Activated naive CD4-positive, alpha-beta T cell treated with anti-CD3 and anti-CD28 coated beads, Interleukin-2, amount 50 U/mL, for 72 hours (primary cell): ENCODE data around the gene BABAM2. TPM values are rescaled to one million over a fixed set of nuclear protein-coding genes. Genes with fewer than 3 reads are reported as not detected.

Experiments used
- ATAC-seq, 2 donors: fragments of 150-1000 bp; cut with Tn5 transposase; 2 replicates each; pipeline ENCODE4 v1.10.0; 2021; ENCODE audit warnings: mild to moderate bottlenecking in 2 of 2, moderate library complexity in 2 of 2
- DNase-seq, 2 donors: peaks; one replicate each; pipeline ENCODE4 v3.0.0; 2021 to 2022; ENCODE audit warnings: low spot score in 2 of 2
- H3K27ac Mint-ChIP-seq, 2 donors: one replicate each; pipeline ENCODE4 v1.8.0; 2022; ENCODE audit warnings: mild to moderate bottlenecking in 2 of 2, mixed read lengths in 2 of 2
- H3K36me3 Mint-ChIP-seq, 2 donors: one replicate each; pipeline ENCODE4 v1.8.0; 2022; ENCODE audit warnings: mixed read lengths in 2 of 2
- H3K9me3 Mint-ChIP-seq, 2 donors: one replicate each; pipeline ENCODE4 v1.8.0; 2022; ENCODE audit warnings: mixed read lengths in 2 of 2
- total RNA-seq, 2 donors: library from RNA; stranded (reverse); gene quantifications; one replicate each; pipeline ENCODE4 v1.2.3, GENCODE V29; 2022

BABAM2 gene
- total RNA-seq, 2 donors from 2014 or later: 45.2 to 59.8 TPM

DNA sequence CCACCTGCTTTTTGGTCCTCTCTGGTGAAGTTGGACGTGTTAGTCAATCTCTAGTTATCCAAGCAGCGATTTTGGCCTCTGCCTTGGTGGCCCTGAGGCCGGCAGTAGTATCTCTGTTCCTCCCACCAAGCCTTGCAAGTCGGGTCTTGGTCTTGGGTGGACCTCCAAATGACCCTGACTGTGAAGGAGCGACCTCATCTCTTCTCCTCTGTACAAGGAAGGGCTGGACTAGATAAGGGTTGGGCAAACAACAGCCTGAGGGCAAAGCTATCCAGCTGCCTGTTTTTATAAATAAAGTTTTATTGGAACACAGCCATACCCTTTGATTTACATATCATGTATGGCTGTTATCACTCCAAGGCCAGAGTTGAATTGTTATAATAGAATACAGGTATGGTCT, 427.5 kb downstream of the BABAM2 start:
- DNase-seq (no peak), ATAC-seq (no peak)
- peak overlapping the region in 1 of 2 donors; percentile 6 for H3K27ac Mint-ChIP-seq

DNA sequence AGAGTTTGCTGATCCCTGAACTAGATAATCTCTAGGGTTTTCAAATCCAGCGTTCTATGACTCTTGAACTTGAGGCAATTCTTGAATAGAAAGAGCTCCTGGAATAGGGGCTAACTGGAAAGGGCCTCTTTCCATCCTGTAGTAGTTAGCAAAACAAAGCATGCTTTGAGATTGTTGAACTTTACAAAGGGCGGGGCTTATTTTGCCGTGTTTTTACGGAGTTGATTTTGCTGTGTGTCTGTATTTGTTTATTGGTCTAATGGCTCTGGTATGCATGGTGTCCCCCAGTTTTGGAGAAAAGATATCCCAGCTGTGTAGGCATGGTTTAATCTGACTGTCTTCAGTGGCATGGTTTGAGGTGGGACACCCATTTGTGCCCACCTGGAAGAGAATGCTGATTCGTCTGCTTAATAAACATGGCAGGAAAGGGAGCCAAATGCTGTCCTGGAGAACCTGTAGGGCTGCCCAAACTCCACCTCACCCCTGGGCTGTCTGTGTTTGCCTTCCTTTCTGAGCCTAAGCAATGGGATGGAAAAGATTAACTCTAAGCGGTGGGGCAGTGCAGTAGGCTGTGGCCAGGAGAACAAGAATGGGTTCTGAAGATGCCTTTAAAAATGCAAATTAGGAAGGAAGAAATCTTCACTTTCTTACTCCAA, 428.1 kb downstream of the BABAM2 start:
- H3K36me3 Mint-ChIP-seq: no peaks in the 10 kb centered on the region
- H3K9me3 Mint-ChIP-seq: no peaks in the 10 kb centered on the region
- DNase-seq: no peak
- ATAC-seq: no peak
- H3K27ac Mint-ChIP-seq: no peak overlapping the region

More for the DNA sequence above, 427.5 kb downstream of the BABAM2 start:
- no peaks in the 10 kb centered on the region for H3K36me3 Mint-ChIP-seq
- H3K9me3 Mint-ChIP-seq: no peaks in the 10 kb centered on the region

DNA sequence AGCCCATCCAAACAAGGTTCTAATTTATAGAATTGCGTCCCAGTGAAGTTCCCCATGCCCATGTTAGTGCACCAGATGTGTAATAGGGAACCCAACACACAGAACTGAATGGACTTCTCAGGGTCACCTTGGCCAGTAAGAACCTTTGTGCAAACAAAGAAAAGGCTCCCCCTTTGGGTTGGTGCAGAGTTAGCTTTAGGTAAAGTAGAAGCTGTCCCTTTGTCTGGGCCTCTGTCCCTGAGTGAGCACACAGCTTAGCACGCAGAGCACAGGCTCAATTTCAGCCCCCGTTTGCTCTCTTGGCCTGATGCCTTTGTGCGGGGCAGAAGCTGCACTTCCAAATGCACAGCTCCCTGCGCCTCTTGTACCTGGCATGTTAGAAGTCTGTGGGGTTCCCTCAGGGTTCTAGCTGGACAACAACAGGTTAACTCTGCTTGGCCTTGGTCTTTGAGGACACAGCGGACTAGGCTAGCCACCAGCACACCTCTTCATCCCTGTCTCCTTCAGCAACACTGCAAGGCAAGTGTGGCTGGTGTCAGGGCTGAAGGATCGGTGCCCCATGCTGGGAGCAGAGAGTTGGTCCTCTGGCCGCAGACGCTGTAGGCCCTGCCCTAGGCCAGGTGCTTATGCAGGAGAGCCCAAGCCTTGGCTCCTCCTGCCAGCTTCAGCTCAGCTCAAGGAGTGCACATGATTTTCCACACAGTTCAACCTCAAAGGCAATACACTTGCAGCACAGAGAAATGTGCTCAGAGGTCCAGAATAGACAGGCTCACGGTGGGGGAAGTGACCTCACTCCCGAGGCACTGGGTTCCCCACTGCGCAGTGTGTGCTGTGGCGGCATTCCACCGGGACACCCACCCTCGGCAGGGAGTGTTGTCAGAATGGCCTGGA, 428.8 kb downstream of the BABAM2 start:
- Mint-ChIP-seq H3K9me3 (no peaks in the 10 kb centered on the region), H3K36me3 (no peaks in the 10 kb centered on the region), H3K27ac (no peak overlapping the region)
- DNase-seq (no peak), ATAC-seq (no peak)

DNA sequence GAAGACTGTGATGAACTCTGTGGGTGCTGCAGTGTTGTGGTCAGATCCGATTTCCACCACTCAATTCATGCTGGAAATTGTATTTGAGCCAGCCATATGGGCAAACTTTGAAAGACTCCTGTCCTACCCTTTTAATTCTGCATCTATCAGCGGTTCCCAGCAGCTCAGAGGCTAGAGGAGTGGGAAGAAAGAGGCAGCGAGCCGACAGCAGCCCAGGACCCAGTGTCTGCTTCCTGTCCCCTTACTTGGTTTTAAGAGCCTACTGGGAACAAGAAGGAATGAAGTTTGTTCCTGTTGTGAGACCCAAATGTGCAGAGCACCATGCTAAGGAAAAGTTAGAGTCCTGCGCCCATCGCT, 429.5 kb downstream of the BABAM2 start:
- H3K27ac Mint-ChIP-seq: no peak overlapping the region
- no peak for DNase-seq
- ATAC-seq: no peak
- no peaks in the 10 kb centered on the region for H3K36me3 Mint-ChIP-seq
- no peaks in the 10 kb centered on the region for H3K9me3 Mint-ChIP-seq

DNA sequence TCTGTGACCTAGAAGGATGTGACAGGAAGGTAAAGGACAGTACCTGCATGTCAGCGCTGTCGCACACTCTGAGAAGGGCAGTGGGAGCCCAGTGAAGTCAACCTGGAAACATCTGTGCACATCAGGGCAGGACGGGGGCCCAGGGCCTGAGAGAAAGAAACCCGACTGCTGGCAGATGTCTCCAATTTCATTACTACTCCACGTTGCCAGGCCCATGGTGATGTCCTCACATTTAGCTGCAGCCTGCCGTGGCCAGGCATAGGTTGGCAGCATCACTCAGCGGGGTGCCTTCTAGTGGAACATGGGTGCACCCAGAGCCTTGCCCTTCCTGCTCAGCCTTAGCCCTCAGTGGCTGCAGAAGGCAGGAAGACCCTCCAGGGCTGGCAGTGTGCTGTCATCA, 429.8 kb downstream of the BABAM2 start:
- no peaks in the 10 kb centered on the region for H3K9me3 Mint-ChIP-seq
- ATAC-seq: no peak
- no peaks in the 10 kb centered on the region for H3K36me3 Mint-ChIP-seq
- DNase-seq: no peak
- H3K27ac Mint-ChIP-seq: no peak overlapping the region

DNA sequence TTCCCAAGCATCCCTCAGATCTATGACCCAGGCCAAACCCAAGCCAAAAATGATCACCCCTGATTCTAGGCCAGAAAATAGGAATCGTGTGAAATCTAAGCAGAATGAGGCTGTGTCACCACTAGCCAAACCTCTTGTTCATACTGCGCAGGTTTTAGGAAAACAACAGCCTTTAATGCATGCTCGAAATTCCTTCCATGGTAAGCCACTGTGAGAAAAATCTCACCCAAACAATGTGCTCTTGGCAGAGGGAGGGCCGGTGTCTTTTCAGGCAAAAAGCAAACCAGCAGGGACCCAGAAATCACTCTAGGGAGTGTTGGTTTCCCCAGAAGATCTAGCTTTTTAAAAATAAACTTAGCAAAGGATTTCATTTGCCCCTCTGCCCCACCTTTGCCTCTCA, 430.9 kb downstream of the BABAM2 start:
- no peaks in the 10 kb centered on the region for H3K9me3 Mint-ChIP-seq
- DNase-seq: no peak
- no peaks in the 10 kb centered on the region for H3K36me3 Mint-ChIP-seq
- no peak overlapping the region for H3K27ac Mint-ChIP-seq
- no peak for ATAC-seq

DNA sequence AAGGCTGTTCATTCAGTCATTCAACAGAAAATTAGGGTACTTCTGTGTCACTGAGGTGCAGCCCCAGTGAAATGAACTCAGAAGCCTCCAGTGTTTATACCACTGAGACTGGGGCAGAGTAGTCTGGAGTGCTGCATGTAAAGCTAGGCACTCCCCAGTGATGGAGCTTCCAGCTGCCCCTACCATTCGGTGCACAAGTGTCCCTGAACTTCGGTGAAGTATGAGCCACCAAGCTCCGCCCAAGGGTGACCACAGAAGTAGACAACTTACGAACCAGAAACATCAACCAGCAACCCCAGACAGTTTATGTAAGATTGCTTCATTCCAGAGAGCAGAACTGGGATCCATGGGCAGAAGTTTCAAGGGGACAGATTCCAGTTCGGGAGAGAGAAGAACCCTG, 431.5 kb downstream of the BABAM2 start:
- peak overlapping the region in 1 of 2 donors; percentile 79 for H3K27ac Mint-ChIP-seq
- DNase-seq (no peak), ATAC-seq (no peak)
- no peaks in the 10 kb centered on the region for H3K9me3 Mint-ChIP-seq
- no peaks in the 10 kb centered on the region for H3K36me3 Mint-ChIP-seq

DNA sequence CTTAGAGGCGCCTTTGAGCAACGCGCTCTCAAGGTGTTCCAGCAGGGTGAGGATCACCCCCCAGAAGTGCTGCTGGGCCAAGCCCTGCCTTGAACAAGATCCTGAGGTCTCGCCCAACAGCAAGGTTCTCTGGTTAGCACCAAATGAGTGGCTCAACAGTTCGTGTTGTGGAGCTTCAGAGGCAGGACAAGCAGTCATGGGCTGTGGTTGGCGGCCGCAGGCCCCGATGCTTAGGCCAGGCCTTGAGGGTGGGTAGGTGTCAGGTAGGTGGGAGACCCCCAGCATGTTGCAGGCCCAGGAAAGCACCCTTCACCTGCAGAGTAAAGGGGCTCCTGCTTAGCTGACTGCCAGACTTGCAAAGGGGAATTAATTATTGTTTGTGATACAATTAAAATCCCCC, 431.9 kb downstream of the BABAM2 start:
- Mint-ChIP-seq H3K27ac (no peak overlapping the region), H3K36me3 (no peaks in the 10 kb centered on the region), H3K9me3 (no peaks in the 10 kb centered on the region)
- ATAC-seq (no peak), DNase-seq (no peak)

DNA sequence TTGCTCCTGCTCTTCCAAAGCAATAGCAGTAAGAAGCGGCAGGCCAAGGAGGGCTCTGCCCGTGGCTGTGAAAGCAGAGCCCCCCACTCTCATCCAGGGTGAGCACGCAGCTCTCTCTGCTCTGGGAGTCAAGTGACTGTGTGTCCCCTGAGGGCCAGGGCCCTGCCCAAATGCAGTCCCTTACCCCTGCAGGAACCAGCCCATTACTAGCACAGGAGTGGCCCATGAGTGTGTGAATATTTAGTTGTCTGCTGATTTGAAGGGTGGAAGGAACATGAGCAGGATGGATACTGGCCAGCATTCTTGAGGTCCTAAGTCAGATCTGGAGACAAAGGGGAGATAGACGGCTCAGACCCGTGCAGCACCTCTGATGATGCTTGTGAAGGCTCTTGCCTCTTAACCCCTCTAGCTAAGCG, 432.5 kb downstream of the BABAM2 start:
- Mint-ChIP-seq H3K9me3 (no peaks in the 10 kb centered on the region), H3K27ac (no peak overlapping the region), H3K36me3 (no peaks in the 10 kb centered on the region)
- ATAC-seq (no peak), DNase-seq (no peak)

DNA sequence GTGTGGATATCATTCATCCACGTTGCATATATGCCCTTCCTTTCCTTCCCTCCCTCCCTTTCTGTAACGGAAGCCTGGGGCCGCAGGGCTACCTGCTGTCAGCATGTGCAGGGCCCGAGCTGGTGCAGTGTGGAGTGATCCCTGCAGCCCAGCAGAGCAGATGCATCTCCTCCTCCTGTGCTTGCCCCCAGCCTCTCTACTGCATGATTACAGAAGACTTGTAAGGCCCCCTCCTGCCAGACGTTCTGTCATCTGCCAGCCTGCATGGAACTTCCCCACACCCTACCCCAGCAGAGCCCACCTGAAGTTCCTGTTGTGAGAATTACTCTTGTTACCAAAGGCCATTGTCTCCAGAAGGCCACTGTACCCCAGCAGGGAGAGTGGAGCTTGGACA, 434.6 kb downstream of the BABAM2 start:
- Mint-ChIP-seq H3K27ac (peak overlapping the region in 1 of 2 donors; percentile 66), H3K9me3 (no peaks in the 10 kb centered on the region), H3K36me3 (peaks cover 0 to 6% of the 10 kb centered on the region in 2 donors)
- DNase-seq: no peak
- ATAC-seq: no peak

DNA sequence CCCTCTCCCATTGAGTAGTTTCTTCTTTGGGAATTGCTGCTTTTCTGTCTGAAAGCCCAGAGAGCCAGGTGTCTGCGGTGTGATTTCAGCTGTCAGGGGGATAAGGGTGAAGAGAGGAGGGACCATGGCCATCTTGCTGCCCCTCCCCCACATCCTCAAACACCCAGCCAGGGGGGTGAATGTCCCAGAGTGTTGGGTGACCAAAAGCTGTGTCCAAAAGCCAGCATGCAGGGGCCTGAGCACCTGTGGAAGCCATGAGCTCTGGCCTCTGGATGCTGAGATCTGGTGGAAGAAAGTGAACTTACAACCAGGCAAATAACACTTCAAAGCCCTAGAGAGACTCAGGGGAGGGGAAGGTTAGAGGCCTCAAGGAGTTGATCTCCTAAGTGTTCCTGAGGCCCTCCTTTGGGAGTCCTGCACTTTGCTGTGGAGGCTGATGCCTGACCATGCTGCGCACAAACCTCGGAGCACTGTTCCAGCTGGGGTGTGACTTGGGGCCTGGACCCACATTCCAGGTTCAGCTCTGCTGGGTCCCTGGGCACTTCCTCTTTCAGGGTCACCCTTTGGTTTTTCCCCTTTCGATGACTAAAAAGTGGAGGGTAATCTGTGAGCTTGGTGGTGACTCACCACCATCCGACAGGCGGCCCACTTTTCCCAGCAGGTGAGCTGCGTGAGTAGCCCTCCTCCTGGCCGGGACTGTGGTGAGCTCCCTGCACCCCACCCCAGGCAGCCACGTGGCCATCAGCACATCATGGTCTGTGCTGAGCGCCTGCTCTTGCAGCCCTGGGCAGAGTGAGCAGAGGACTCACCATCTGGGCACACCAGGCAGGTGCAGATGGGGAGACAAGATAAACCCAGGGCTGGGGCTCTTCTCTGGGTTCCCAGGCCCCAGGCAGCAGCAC, 435.3 kb downstream of the BABAM2 start:
- H3K27ac Mint-ChIP-seq: no peak overlapping the region
- ATAC-seq (peak; percentile 62 to 75), DNase-seq (peak in 1 of 2 donors; percentile 24)
- no peaks in the 10 kb centered on the region for H3K9me3 Mint-ChIP-seq
- H3K36me3 Mint-ChIP-seq: peaks cover 0 to 6% of the 10 kb centered on the region in 2 donors

DNA sequence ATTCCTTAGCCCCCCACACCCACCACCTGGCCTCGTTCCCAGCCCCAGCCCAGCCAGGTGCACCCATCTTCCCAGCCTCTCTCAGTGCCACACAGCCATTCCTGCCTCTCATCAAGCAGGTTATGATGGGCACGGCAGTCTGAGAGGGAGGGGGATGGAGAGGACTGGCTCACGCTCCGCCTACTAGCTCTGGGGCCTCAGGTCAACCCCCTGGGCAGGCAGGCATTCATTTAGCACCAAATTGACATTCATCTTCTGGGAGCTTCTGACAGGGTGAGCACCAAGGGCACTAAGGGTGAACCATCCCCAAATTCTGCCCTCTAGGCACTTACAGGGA, 435.9 kb downstream of the BABAM2 start:
- no peak for DNase-seq
- Mint-ChIP-seq H3K9me3 (no peaks in the 10 kb centered on the region), H3K27ac (no peak overlapping the region), H3K36me3 (peaks cover 0 to 6% of the 10 kb centered on the region in 2 donors)
- no peak for ATAC-seq

DNA sequence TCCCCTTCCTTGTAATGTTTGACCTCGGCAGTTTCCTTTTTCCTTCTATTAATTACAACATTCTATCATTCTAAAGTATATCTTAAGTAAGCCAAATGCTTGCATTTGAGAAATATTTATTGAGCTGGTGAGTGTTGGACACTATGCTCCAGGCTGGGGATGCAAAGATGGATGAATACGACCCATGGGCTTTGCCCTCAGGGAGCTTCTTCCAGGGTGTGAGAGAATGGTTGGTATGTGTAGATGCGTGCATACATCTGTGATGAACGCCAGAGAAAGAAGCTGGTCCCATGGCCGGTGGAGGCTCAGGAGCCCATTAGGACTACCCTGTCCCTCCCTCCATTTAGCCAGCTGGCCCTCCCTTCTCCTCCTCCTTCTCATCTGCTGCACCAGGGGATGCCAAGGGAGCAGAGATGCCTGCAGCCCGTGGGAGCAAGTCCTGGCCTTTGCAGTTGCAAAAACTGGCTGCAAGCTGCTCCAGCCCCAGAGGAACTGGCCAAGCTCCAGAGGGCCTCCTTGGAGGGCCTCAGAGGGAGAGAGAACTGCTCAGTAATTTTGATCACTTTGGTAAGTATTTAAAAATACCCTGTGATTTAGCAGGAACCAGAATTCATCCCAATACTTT, 436.5 kb downstream of the BABAM2 start:
- no peak for DNase-seq
- no peak for ATAC-seq
- Mint-ChIP-seq H3K36me3 (peaks cover 0 to 6% of the 10 kb centered on the region in 2 donors), H3K9me3 (no peaks in the 10 kb centered on the region), H3K27ac (no peak overlapping the region)

DNA sequence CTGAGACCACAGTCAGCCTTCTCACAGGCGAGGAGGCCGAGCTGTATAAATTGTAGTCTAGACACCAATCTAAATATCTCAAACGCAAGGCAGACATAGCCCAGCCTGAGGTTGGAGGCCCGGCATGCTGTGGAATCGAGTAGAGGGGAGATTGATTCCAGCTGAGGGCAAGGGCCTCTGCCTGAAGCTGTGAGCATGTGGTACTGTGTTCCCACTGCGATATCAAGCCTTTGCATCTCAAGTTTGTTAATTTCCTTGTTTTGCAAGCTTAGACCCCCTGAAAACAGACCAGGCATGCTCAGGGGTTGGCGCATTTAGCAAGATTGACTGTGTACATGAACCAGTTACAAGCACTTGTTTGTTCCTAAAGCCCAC, 437.0 kb downstream of the BABAM2 start:
- no peak for ATAC-seq
- peaks cover 0 to 6% of the 10 kb centered on the region in 2 donors for H3K36me3 Mint-ChIP-seq

DNA sequence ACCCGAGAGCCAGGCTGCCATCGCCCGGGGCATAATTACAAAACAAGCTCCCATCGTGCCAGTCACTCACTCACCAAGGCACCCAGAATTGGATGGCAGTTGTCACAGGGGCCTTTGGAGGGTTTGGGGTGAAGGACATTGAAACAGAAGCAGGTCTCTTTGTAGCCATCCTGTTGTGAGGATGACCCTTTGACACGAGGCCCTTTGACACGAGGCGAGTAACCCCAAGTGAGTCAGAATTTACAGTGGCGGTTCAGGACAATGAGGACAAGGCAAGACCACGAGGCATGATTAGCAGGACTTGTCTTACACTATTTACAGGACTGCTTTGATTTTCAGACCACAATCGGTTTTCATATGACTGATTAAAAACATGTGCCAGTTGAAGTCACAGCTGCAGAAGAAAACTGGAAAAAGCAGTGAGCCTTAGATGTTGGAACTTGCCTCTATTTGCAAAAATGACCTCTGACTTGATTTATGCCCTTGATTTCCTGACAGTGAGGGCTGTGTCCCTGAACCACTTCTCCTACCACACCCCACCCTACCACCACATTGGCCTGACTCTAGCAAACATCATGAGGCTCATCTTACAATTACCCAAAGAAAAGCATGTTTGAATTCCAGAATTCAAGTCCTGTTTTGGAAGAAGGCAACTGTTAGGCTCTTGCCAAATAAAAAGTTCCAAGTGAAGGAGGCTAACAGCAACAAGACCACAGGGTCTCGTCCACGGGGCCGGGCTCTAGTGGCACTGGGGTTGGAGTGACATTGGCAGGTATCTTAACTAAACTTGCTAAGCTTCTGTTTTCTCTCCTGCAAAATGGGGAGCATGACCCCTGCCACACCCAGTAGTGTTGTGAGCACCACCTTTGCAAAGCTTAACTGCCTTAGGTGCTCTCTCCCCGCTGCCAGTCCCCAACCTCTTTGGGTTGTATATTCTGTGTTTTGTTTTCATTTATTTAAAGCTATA, 437.7 kb downstream of the BABAM2 start:
- no peaks in the 10 kb centered on the region for H3K9me3 Mint-ChIP-seq
- peak; percentile 71 to 81 for ATAC-seq
- no peak for DNase-seq
- H3K36me3 Mint-ChIP-seq: peaks cover 0 to 6% of the 10 kb centered on the region in 2 donors
- H3K27ac Mint-ChIP-seq: no peak overlapping the region

More for the DNA sequence above, 437.0 kb downstream of the BABAM2 start:
- Mint-ChIP-seq H3K9me3 (no peaks in the 10 kb centered on the region), H3K27ac (no peak overlapping the region)
- no peak for DNase-seq

DNA sequence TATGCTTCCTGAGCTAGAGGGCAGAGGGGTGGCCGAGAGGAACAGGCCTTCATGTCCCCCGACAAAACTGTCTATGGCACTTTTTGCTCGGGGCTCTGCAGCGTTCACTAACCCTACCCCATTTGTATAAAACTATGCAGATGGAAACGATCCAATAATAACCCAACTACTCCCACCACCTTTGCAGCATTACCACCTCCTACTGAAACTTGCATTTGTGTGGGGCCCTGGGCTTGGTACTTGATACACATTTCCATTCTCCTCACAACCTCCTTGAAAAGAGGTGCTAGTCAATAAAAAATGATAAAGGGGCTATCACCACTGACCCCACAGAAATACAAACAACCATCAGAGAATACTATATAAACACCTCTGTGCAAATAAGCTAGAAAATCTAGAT, 438.7 kb downstream of the BABAM2 start:
- no peak overlapping the region for H3K27ac Mint-ChIP-seq
- no peak for DNase-seq
- H3K36me3 Mint-ChIP-seq: peaks cover 0 to 6% of the 10 kb centered on the region in 2 donors
- no peaks in the 10 kb centered on the region for H3K9me3 Mint-ChIP-seq
- no peak for ATAC-seq
